Mammary epithelial cell (primary cell): ENCODE results near the gene DACT3.

Source experiments
- CTCF ChIP-seq, 2 donors: IDR thresholded peaks in 1 of 2; conservative IDR thresholded peaks in 1 of 2; 2 replicates each; pipeline ENCODE4 v1.5.1; 2011 to 2012; ENCODE audit warnings: inconsistent platforms in 2 of 2, low read length in 2 of 2, mild to moderate bottlenecking in 2 of 2, control low read depth in 1 of 2, low read depth in 1 of 2; ENCODE audit not compliant: insufficient read depth in 1 of 2; ENCODE audit errors: extremely low read depth in 1 of 2
- EZH2 ChIP-seq: IDR thresholded peaks from 2 replicates; pipeline ENCODE4 v1.6.1; 2012; ENCODE audit warnings: low read length, inconsistent platforms, borderline replicate concordance

DNA sequence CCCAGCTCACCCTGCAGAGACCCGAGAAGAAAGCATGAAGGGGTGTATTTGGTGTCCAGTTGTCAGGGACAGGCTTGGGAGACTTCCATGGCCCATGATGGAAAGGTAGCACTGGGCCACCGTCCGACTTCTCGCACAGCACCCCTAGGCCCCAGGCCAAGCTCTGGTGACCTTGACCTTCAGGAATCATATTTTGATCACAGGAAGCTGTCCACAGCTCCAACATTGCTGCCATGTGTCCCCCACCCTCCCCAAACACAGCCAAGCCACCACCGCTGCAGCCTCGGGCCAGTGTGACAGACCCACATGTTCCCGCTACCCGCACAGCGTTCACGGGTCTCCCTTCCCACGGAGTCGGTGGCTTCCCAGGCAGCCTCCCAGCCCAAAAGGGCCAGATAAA is 35.3 kb downstream of the DACT3 start:
- TF ChIP-seq CTCF (conservative IDR thresholded peaks at IDR 0.05 in 1 of 2, IDR thresholded peaks at IDR 0.05 in 1 of 2; ENCODE audit: extremely low read depth in 1 of 2, insufficient read depth in 1 of 2, low read depth in 1 of 2, low read length in 2 of 2) (no peak), EZH2 (no peak)
